ENCODE data around the gene PCNT.
"Not testable (repeated sequence)": the region's sequence is repeated elsewhere in the genome, so short reads cannot be mapped to it uniquely, and the experiment has no call there.

Gene PCNT

DNA sequence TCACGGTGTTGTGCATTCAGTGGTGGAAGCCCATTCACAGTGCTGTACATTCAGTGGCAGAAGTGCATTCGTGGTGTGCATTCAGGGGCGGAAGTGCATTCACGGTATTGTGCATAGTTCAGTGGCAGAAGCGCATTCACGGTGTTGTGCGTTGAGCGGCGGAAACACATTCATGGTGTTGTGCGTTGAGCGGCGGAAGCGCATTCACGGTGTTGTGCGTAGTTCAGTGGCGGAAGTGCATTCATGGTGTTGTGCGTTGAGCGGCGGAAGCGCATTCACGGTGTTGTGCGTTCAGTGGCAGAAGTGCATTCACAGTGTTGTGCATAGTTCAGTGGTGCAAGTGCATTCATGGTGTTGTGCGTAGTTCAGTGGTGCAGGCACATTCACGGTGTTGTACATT is 60.6 kb downstream of the PCNT start:
- DNase-seq: no peak

DNA sequence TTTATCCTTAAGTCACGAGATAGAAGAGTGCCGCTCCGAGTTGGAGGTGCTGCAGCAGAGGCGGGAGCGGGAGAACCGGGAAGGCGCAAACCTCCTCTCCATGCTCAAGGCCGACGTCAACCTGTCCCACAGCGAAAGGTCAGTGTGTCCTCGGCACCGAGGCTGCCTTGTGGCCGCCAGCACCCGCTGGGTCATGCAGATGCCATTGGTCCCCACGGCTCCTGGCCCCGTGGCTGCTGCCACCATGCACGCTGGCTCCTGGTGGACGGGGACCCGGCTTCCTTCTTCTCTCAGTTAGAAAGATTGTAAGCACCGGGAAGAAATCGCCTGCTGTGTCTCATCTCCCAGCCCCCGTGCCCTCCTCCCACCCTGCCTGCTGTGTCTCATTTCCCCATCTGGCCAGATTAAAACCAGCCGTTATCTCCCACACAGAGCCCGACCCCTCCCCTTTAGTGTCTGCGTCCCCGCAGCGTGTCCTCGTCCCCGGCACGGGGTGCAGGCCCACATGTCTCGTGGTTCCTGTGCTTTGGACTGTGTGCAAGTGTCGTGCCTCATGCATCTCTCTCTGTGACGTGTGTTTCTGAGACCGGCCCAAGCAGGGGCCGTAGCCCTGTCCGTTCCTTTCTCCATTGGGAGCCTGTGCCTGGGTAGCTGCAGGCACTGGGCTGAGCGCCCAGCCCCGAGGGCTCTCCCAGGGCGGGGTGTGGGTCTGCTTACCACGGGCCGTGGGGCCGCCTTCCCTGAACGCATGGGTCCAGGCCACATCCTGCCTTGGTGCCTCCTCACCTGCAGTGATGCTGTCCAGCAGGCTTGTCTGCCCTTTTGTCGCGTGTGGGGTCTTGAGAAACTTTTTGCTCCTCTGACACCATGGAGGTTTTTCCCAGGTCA is 62.1 kb downstream of the PCNT start:
- DNase-seq: no peak

DNA sequence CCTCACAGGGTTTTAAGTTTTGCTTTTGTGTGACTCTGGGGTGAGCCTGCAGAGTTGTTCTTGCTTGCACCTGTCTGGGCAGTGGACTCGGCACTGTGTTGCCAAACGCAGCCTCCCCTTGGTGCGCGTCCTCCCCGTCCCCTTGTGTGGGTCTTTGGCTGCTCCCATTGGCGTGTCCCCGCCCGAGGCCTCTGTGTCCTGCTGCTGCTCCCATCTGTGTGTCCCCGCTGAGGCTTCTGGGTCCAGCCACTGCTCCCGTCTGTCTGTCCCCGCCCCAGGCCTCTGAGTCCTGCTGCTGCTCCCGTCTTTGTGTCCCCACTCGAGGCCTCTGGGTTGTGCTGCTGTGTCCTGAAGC is 62.8 kb downstream of the PCNT start:
- no peak for DNase-seq

DNA sequence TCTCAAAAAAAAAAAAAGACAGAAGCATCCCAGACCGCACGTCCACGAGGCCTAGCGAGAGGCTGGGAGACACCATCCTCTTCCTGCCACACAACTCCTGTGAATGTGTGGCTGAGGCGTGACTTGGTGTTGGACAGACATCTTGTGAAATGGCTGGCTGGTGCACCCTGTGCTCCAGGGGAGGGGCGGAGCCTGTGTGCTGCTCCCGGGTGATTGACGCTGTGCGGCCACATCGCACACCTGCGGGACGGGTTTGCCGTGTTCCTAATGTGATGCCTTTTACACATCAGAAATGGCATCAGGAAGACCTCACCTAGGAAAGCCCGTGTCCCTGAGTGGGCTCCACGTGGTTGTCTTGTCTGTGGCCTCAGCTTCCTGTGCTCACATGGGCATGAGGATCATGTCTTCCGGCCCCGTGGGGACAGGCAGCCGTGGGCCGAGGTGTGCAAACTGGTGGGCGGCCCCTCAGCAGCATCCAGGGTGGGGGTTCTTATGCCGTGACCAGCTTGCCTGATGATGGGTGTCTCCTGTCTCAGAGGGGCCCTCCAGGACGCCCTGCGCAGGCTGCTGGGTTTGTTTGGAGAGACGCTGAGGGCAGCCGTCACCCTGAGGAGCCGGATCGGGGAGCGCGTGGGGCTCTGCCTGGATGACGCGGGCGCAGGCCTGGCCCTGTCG is 64.4 kb downstream of the PCNT start:
- no peak for DNase-seq

DNA sequence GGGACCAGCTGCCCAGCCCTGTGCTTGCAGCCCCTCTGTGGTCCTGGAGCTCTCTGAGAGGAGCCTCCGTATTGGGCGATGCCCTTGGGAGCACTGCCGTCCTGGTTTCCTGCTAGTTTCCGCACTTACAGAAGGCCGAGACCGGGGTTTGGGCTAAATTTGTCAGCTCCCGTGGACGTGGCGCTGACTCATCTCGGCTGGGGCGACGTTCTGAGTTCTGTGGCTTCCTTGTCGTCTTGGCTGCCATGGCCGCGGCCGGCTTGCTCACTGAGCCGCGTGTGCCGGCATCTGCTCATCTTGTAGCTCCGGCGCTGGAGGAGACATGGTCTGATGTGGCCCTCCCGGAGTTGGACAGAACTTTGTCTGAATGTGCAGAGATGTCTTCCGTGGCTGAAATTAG is 64.9 kb downstream of the PCNT start:
- DNase-seq: no peak

DNA sequence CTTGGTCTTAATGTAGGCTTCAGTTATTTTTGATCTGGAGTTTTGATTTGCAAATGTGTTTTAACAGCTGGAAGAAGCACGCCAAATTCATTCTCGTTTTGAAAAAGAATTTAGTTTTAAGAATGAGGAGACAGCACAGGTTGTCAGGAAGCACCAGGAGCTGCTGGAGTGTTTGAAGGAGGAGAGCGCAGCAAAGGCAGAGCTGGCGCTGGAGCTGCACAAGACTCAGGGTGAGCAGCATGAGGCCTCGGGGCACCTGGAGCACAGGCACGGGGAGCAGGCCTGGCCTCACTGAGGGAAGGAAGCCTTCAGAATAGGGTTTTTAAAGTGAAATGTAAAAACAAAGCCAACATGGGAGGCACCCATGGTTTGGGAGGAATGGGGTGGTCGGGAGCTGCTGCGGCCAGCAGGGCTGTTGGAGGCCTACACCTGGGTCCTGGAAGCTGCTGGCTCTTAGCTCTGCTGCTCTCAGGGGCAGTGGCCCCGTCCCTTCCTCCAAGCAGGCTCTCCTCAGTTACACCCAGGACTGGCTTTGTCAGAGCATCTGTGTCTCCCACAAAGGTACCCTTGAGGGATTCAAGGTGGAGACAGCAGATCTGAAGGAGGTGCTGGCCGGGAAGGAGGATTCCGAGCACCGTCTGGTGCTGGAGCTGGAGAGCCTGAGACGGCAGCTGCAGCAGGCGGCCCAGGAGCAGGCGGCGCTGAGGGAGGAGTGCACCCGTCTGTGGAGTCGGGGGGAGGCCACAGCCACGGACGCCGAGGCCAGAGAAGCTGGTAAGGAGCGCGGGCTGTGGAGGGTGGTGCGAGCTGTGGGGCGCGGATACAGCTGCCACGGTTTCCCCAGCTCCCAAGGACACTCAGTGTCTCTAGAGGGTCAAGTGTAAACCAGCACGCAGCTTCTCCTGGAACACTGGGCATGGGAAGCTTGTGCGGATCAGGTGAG is 66.9 kb downstream of the PCNT start:
- DNase-seq: no peak

DNA sequence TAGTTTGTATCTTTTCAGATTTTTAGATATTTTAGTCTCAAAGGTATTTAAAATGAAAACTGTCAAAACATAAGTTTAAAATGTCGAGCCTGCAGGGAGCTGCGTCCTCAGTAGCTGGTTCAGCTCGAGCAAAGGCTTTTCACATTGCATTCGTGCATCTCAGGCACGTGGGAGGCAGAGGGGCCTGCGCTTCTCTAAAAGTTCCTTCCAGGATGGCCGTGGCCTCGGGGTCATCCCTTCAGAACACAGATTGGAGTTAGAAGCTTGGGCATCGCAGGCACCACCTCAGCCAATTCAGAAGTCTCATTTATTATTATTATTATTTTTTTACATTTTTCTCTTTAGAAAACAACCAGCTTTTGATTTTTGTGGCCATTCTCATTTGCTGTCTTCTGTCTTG is 67.8 kb downstream of the PCNT start:
- DNase-seq: no peak

DNA sequence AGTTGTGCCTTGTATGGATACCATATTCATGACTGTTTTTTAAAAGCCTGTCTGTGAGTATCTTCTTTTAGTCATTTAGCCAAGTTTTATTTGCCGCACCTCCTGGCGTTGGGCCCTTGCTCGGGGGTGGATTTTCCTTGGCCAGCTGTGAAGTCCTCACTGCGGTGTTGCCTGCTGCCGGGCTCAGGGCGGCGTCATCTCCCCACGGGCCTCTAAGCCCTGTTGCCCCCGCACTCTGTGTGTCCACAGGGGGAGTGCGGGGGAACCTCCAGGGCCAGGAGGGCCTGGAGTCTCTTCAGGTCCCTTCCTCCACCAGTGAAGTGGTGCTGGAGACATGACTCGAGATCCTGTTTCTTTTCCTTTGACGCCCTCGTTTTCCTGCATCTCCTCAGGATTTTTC is 69.0 kb downstream of the PCNT start:
- no peak for DNase-seq

DNA sequence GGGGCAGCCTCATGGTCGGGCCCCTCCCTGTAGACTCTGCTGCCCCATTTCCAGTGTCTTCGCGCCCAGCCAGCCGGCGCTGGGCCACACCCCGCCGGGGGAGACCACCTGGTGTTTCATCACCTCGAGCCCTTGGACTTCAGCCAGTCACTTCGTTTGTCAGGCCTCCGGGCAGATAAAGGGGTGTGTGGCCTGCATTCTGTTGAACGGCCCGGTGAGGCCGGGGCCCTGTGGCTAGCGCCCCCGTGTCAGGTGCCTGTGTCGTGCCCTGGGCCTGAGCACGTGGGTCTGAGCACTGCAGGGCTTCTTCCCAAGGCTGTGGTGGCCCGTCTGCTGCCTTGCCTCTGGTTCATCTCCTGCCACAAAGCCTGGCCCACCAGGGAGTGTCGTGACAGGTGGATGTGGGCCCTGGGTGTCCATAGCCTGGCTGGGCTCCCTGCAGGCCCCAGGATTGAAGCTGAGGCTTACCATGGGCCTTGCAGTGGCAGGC is 69.5 kb downstream of the PCNT start:
- no peak for DNase-seq

DNA sequence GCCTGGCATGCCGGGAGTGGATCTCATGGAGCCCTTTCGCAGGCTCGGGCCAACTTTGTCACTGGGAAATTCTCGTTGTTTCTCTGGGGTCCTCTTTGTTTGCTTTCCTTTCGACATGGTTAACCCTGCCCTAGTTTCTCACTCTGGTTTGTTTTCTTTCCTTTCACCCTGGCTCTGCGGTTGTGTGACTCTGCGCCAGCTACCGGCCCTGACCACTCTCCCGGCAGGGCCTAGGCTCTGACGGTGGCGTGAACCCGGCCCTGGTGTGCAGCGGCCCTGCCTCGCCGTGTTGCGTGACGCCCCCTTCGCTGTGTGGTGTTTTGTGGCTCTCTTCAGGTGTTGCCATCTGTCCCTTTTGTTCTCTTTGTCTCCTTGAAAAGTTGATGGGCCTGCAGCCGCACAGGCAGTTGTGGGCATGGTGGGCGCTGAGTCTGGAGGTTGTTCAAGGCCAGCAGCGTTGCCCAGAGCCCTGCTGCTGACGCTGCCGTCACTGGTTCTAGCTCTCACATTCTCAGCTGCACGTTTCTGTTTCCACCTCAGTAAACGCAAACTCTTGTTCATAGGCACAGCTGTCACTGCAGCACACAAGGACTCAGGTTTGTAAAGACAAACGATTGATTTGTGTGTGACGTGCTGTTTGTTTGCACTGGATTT is 70.1 kb downstream of the PCNT start:
- no peak for DNase-seq

DNA sequence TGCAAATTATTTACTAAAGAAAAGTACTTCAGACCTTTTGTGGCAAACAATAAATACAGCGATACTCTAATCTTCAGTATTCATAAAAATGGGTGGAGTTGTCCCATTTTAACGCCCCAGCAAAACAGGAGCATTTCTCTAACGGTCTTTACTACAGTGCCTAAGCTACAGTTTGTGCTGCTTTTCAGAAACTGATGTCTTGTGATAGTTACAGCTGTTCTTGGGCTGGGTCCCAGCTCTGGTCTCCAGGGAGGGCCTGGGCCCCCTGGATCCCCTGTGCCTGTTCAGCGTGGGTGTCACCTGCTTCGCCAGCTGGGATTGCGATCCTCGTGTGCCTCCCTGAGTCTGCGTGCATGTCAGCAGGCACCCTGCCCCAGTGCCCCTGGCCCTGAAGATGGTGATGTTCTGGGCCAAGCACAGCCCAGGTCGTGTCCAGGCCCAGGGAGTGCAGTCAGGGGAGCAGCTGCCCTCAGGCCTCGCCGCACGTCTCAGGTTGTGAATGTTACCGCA is 70.7 kb downstream of the PCNT start:
- no peak for DNase-seq

DNA sequence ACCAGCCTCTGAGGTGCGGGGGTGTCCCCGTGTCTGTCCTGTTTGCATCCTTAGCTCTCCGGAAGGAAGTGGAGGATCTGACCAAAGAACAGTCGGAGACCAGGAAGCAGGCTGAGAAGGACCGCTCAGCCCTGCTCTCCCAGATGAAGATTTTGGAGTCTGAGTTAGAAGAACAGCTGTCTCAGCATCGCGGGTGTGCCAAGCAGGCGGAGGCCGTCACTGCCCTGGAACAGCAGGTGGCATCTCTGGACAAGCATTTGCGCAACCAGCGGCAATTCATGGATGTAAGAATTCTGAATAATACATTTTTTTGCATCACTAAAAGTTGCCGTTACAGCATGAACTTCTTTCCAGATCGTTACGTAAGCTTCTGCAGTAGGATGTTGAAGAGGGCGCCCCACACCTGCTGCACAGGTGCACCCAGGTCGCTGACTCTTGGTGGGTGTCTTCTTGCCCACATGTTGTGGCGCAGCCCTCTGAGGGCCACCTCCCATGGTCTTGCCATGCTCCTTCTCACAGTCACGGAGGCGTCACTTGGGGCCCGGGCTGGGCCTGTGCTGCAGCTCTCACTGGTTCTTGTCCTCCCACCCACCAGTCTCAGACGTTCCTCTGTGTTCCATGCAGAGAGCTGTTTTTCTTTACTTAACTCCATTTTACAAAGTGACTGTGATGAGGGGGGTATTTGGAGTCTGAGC is 73.4 kb downstream of the PCNT start:
- DNase-seq: no peak

DNA sequence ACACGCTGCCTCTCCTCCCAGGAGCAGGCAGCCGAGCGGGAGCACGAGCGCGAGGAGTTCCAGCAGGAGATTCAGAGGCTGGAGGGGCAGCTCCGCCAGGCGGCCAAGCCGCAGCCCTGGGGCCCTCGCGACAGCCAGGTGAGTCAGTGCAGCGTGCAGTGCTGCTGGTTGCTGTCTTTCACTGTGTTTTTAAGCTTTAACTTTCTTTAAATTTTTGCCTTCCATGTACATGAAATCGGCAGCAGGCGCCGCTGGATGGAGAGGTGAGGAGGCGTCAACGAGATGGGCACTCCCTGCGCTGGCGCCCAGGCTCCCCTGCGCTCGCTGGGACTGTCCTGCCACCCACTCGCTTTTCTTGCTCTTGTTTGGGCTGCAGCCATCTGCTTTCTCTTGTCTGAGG is 74.0 kb downstream of the PCNT start:
- no peak for DNase-seq

DNA sequence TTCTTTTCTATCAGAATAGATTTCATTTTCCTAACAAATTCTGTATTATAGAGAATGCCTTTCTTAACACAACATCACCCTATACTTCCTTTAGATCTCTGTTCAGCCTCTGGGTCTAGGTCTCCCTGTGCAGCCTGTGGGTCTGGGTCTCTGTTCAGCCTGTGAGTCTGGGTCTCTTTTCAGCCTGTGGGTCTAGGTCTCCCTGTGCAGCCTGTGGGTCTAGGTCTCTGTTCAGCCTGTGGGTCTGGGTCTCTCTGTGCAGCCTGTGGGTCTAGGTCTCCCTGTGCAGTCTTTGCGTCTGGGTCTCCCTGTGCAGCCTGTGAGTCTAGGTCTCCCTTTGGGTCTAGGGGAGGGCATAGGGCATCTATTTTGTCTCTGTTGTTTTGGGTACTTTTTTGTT is 75.2 kb downstream of the PCNT start:
- no peak for DNase-seq

DNA sequence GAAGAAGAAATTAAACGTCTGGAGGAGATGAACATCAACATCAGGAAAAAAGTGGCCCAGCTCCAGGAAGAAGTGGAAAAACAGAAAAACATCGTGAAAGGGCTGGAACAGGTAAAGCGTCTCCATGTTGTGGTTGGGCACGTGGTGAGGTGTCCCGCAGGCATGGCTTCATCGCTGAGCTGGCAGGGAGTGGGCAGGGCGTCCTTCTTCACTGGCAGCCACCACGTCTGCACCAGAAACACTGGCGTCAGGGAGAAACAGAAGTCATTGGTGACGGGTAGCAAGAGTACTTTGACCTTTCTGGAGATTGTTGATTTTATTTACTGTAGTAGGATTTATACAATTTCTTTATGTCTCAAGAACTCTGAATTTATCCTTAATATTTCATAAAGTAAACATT is 75.7 kb downstream of the PCNT start:
- DNase-seq: no peak

DNA sequence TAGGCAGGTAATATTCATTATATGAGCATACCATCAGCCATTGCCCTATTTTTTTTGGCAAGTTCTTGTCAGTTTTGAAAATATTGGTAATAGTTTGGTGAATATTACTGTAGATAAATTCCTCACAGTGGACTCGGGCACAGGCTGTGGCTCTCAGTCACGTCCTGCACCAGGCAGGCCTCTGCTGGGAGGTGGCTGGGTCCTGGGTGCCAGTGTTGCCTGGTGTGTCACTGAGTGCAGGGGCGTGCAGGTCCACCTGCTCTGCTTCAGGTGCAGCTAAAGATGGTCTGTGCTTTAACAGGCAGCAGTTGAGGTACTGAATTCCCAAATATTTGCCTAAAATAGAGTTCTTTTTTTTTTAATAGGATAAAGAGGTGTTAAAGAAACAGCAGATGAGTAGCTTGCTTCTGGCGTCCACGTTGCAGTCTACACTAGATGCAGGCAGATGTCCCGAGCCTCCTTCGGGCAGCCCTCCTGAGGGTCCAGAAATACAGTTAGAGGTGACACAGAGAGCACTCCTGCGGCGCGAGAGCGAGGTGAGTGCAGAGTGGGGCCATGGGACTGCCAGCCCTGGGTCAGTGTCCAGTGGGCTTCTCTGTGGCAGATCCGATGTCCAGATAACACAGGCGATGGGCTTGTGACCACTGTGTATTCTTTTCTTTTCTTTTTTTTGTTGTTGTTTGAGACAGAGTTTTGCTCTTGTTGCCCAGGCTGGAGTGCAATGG is 77.4 kb downstream of the PCNT start:
- DNase-seq: no peak

DNA sequence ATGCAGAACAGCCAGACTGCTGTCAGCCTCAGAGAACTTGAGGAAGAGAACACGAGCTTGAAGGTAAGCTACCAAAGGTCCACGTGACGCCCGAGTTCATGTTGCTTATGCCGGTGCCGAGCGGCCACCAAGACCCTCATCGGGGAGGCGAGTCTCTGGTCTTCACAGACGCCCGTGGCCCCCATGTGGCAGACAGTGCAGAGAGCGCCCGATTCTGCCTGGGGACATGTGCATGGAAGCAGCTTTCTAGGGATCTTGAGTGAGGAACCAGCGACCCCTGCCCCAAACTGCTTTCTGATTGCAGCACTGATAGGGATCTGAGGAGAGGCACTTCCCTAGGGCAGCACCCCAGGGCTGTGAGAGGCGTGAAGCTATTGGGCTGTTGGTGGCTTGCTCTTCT is 78.5 kb downstream of the PCNT start:
- no peak for DNase-seq

DNA sequence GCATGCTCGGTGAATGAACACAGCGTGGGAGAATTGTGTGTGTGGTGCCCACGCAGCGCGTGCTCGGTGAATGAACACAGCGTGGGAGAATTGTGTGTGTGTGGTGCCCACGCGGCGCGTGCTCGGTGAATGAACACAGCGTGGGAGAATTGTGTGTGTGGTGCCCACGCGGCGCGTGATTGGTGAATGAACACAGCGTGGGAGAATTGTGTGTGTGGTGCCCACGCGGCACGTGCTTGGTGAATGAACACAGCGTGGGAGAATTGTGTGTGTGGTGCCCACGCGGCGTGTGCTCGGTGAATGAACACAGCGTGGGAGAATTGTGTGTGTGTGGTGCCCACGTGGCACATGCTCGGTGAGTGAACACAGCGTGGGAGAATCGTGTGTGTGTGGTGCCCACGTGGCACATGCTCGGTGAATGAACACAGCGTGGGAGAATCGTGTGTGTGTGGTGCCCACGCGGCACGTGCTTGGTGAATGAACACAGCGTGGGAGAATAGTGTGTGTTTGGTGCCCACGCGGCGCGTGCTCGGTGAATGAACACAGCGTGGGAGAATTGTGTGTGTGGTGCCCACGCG is 79.4 kb downstream of the PCNT start:
- not testable (repeated sequence) for DNase-seq

DNA sequence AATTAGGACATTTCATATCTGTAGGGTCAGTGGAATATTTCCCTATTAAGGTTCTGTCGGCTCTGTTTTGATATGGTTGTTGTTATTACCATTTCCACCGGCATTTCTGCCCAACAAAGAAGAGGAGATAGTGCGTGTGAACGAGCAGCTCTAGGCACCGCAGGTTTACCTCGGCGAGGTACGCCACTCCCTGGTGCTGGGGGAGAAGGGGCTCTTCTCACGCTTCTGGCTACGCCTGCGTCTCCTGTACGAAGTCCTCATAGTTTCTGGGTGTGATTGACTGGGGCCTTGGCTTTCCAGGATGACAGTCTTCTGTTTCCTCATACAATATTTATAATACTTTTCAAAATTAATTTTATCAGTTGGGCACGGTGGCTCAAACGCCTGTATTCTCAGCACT is 80.3 kb downstream of the PCNT start:
- DNase-seq: no peak

DNA sequence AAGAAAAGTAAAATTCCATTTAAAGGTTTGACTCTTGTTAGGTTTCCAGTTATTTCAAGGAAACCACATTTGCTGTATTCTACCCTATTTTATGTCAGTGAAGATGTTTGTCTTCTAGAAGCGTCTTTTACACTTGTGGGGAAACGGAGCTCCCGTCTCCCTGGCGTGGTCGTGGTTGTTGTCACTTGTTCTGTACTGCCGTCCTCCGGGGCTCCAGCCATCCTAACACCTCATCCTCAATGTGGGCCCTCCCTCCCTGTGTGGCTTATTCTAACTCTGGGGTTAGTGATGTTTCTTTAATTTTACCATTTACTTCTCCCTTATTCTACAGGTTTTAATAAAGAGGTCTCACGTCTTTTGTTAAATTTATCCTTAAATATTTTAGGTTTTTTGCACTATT is 82.0 kb downstream of the PCNT start:
- DNase-seq: no peak
